HG03442 (cell line): ENCODE data around the gene LIN28A.
A peak's percentile ranks its signal among the peaks of the same experiment; 100 is the strongest.

ENCODE experiments used
- ATAC-seq: cut with Tn5 transposase; IDR thresholded peaks from one replicate; pipeline ENCODE4 v1.9.1; 2021; ENCODE audit warnings: mild to moderate bottlenecking, moderate library complexity; ENCODE audit not compliant: unreplicated experiment

LIN28A gene

DNA sequence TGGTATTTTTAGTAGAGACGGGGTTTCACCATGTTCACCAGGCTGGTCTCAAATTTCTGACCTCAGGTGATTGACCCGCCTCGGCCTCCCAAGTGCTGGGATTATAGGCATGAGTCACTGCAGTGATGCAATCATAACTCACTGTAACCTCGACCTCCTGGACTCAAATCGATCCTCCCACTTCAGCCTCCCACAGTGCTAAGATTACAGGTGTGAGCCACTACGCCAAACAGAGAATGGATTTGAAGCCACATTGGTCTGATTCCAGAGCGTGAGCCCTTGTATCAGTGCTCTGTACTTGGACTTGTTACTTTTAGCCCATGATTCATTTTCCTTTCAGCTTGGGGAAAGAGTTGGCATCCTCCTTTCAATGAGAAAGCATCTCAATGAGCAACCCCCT, 23.2 kb upstream of the LIN28A start:
- no peak for ATAC-seq

DNA sequence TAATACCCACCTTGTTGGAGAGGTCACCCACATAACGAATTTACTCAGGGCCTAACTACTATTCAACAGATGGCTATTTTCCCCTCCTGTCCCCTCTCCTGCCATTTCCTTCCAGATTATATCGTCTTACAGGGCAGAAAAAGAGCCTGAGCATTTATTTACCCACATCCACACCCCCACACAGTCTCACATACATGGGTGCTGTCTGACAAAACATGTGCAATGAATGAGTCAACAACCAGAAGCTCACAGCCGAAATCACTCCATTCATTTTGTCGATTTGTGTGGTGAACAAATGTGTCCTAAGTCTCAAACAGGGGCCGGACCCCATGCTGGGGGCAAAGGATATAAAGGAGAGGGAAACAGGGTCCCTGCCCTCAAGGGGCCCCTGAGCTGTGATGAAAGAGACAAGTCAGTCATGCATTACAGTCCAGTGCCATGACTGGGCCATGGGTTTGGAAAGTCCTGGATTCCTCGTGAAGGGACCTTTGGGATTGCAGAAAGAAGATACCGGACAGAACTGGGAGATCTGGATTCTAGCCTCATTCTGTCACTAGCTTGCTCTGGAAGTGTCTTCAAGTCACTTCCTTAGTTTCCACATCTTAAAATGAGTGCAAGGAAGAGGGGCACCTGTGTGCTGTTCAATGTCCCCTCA, 21.7 kb upstream of the LIN28A start:
- no peak for ATAC-seq

DNA sequence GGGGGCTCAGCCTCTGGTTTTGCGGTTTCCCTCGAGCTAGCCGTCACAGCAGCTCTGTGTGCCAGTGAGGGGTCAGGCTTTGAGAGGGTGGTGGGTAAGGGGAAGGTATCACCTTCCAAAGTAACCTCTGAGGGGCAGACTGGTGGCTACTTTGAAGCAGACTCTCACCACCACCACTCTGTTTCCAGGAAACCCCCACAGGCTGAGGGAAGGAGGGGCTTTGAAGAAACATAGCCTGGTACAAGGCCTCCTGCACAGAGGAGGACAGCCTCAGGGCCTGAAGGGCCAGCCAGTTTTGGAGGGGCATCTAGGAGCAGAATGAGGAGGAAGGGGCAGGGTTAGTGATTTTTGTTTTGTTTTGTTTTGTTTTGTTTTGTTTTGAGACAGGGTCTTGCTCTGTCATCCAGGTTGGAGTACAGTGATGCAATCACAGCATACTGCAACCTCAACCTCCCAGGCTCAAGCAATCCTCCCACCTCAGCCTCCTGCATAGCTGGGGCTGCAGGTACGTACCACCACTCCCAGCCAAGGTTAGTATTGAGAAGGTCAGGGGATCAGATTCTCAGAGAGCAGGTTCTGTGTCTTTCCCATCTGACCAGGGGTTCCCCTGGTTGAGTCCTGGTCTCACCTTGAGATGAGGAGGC, 20.9 kb upstream of the LIN28A start:
- no peak for ATAC-seq

- no peak for ATAC-seq
These were observed 19.2 kb upstream of the LIN28A start for GRCh38 chr1:26391450-26391849.

- ATAC-seq, result no peak
These were observed 14.9 kb upstream of the LIN28A start for GRCh38 chr1:26395754-26396153.

DNA sequence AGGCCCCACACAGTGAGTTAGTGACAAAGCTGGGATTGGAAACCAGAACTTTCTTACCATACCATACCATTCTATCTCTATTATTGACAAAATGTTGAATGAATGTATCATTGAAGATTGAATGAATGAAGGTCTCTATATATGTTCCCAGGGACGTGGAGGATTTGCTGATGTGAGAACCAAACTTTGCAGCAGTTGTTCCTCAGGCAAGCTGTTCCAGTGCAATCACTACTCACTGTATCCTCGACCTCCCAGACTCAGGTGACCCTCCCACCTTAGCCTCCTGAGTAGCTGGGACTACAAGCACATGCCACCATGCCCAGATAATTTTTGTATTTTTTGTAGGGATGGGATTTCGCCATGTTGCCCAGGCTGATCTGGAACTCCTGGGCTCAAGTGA, 11.6 kb upstream of the LIN28A start:
- ATAC-seq, result no peak

- ATAC-seq, result no peak
These were observed 8.7 kb upstream of the LIN28A start for GRCh38 chr1:26401891-26402290.

DNA sequence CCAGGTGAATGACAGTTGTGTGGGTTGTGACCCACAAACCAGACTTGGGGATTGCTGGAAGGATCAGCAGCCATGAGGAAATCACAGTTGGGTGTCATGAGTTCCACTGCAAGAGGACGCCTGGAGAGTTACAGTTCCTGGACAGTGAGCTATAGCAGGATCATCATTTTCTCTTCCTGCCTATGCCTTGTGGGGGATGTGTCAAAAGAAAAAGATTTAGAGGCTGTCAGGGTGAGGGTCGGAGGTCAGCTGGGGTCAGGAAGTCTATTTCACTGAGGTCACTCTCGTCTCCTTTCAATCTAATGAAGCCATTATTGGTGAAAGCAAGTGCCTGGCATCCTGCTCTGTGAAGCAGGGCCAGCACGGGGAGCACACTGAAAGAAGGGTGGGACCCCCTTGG, 7.0 kb upstream of the LIN28A start:
- ATAC-seq, result no peak

GRCh38 chr1:26404641-26405040, 6.0 kb upstream of the LIN28A start:
- no peak for ATAC-seq

- no peak for ATAC-seq
These were observed 5.2 kb upstream of the LIN28A start for GRCh38 chr1:26405281-26405915.

GRCh38 chr1:26408604-26409003, 2.0 kb upstream of the LIN28A start:
- no peak for ATAC-seq

GRCh38 chr1:26409191-26409807, 1.3 kb upstream of the LIN28A start:
- no peak for ATAC-seq

GRCh38 chr1:26411624-26412074, 1.0 kb downstream of the LIN28A start:
- ATAC-seq, result no peak

DNA sequence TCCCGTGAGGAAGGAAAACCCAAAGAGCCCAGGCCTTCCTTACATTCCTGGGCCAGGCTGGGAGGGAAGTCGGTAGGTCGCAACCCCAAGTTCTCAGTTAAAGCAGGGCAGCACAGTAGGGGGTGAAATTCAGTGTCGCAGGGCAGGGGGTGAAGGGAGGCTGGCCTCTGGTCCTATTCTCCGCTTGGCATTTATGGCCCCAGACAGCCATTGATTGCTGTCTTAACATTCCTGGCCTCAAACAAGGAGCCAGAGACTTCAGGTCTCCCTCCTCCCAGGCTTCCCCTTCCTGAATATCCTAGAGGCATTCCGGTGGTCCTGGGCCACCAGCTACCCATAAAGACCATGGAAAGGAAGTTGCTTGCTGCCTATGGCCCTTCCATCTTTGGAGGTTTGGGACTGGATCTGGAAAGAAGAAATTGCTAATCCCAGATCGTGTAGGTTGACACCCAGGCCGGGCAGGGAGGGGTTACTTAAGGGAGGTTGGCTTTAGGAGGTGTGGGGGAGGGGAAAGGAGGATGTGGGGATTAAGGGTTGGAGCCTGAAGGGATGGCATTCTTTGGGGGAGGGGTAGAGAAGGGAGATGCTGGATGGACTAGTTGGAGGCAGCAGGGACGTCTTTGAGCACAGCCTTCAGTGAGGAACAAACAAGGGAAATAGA, 1.7 kb downstream of the LIN28A start:
- ATAC-seq, result no peak

GRCh38 chr1:26413031-26413430, 2.4 kb downstream of the LIN28A start:
- no peak for ATAC-seq

DNA sequence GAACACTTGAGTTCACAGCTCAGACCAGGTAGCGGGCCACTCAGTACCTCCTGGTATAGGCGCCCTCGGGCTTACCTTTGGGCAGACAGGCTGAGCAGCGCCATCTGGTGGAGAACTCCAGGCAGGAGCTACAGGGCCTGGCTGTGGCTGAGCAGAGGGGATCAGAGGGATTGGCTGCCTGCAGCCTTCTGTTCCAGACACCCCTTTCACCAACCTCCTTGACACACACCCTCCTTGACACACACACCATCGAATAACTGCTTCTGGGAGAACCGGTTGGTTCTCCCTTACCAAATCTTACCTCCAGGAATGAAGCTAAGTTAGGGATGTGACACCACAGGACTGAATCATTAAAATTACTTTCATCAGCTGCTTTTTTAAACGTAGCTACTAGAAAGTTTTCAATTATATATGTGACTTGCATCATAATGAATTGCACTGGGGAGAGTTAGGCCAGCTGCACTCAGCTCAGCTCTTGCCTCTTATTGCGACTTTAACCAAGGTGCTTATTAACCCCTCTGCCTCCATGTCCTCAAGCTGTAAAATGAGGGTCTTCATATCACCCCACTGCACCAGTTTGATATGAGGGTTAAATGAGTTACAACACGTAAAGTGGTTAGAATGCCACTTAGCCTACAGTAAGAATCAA, 6.6 kb downstream of the LIN28A start:
- ATAC-seq, result peak; percentile 79

DNA sequence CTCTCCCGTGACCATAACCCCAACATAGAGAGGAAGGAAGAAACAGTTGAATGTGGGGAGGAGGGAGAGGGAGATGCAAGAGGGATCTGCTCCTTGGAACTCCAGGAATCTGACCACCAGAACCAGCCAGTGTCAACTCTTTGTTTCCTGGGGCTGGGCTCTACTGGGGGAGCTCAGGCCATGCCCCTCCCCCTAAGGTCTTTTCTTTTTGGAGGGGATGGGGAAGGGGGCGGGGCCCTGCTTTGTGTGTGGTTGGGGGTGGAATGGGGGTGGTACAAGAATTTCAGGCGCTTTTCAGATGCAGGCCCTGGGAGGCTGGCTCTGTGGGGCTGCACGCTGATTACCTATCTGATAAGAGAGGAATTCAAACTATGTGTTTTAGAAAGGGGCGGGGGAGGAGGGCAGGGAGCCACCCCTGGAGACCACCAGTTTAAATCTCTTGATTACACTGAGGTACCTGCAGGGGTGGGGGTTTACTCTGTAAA, 8.3 kb downstream of the LIN28A start:
- ATAC-seq, result no peak

DNA sequence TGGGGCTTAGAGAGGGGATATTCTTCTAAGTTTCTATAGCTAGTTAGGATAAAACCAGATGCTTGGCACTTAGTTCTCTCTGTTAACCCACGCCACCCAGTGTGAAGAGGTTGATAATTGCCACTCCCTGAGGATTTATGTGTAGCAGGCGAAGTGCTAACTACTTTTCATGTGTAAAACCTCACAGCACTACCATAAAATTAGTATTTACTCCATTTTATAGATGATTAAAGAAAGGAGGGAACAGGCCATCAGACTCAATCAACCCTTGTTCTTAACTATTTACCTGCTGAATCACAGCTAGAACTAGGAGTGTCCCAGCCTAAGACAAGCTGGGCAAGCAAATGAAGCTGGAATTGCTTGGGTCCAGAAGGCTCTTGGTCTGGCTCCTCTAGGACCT, 8.9 kb downstream of the LIN28A start:
- no peak for ATAC-seq

GRCh38 chr1:26429721-26430120, 19.1 kb downstream of the LIN28A start:
- no peak for ATAC-seq

GRCh38 chr1:26431979-26432695, 21.5 kb downstream of the LIN28A start, which contains the start of gene DHDDS:
Gene DHDDS (plus strand): TSS chr1:26432321. CDS start chr1:26432946, 625 bp downstream.
- ATAC-seq, result peak; percentile 91
